Measurements from ENCODE around the gene ZC3HAV1.
A peak's percentile ranks its signal among the peaks of the same experiment; 100 is the strongest.

ZC3HAV1 gene

GRCh38 chr7:139016931-139017511 lies 92.5 kb downstream of the ZC3HAV1 start:
- DNase-seq (ENCODE audit: low spot score): peak; percentile 84

- DNase-seq (ENCODE audit: low spot score): no peak
Measured at GRCh38 chr7:139011373-139011772, 98.1 kb downstream of the ZC3HAV1 start.

- no peak for DNase-seq (ENCODE audit: low spot score)
Measured at GRCh38 chr7:139004321-139005090, 105.0 kb downstream of the ZC3HAV1 start.

- DNase-seq (ENCODE audit: low spot score): no peak
Measured at GRCh38 chr7:138999414-138999813, 110.1 kb downstream of the ZC3HAV1 start.
